Activated CD4-positive, alpha-beta T cell treated with anti-CD3 and anti-CD28 coated beads, Interleukin-2, Interleukin-4, amounts not matched to agents 100 ng/mL and 50 ng/mL, durations not matched to agents 16 hours and 8 hours (primary cell): ENCODE data around the gene TMEM164.

ENCODE experiments used
- DNase-seq: peaks from one replicate; pipeline ENCODE4 v3.0.0-alpha.2; 2020; ENCODE audit warnings: low spot score

TMEM164 gene

DNA sequence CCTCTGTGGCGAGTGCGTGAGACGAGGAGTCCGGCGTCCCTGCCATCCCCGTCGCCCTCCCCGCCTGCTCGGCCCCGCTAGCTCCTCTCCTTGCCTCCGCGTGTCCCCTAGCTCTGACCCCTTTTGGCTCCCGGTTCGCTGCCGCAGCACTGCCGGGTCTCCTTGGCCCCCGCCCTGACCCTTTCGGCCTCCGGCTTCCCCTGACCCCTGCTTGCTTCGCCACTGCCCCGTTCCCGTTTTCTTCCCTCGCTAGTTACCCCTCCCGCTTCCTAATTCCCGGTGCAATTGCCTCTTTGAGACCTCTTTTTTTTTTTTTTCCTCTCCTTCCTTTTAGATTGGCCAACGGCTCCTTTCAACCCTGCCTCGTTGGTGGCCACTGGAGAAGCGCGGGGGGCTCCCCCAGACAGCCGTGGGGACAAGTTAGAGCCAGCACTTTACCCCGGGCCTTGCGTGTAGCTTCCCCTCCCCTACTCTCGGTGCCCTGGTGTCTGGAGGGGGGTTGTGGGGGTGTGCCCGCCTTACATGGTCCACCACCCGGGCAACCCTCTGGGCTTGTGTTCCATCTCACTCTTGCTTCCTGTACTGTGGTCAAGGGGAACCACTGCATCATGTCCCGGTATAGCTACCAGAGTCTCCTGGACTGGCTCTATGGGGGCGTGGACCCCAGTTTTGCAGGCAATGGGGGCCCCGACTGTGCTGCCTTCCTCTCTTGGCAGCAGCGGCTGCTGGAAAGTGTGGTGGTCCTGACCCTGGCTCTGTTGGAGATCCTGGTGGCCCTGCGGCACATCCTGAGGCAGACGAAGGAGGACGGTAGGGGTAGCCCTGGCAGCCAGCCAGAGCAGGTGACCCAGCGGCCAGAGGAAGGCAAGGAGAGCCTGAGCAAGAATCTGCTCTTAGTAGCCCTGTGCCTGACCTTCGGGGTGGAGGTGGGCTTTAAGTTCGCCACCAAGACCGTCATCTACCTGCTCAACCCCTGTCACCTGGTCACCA, 548 bp downstream of the TMEM164 start:
- no peak for DNase-seq

GRCh38 chrX:110004215-110004614, 1.3 kb downstream of the TMEM164 start:
- DNase-seq: no peak

DNA sequence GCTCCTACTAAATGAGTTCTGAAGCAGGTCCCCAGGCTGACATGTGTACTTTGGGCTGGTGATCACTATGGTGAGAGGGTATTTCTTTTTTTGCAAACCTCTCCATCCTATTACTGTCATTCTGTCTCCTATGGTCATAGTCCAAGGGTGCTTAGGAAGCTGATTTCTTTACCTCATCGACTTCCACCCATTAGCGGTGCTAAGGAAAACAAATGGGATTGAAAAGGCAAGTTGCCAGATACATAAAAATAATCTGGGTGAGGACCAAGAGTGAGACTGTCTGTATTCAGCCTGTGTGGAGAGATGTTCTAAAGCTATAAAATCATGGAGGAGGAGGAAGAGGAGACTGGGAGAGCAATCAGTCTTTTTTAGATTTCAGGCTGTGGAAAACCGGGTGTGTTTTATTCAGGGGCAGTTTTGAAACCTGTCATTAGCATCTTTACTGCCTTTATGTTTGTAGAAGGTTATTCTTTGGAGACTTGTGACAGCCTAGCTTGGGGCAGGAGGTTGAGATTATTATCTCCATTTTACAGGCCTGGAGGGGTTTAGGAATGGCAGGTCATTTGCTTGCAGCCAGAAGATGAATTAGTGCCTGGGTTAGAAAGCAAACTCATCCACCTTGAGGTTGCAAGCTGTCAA, 1.9 kb downstream of the TMEM164 start:
- DNase-seq: no peak

GRCh38 chrX:110006161-110006560, 3.2 kb downstream of the TMEM164 start:
- no peak for DNase-seq

DNA sequence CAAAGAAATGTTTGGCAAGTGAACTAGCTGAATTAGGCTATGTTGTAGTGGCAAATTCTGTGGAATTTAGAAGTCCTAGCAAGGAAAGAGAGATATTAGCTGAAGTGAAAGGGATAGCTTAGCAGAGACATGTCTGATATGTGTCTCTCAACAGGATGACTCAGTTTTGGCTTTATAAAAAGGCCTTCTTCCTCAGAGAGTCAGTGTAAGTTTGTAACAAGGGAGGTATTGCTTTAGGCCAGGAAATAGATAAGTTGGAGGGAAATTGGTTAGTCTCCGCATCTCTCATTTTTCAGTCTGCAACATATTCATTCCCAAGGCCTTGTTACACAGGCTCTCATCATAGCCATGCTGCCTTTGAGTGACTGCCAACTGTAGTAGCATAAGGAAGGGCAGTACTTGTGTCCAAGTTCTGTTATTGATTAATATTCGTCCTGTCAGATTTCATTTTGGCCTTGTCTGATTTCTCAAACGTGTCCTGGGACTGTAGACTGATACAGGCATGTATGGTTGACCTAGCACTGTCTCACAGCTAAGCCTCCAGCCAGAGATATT, 4.0 kb downstream of the TMEM164 start:
- no peak for DNase-seq

DNA sequence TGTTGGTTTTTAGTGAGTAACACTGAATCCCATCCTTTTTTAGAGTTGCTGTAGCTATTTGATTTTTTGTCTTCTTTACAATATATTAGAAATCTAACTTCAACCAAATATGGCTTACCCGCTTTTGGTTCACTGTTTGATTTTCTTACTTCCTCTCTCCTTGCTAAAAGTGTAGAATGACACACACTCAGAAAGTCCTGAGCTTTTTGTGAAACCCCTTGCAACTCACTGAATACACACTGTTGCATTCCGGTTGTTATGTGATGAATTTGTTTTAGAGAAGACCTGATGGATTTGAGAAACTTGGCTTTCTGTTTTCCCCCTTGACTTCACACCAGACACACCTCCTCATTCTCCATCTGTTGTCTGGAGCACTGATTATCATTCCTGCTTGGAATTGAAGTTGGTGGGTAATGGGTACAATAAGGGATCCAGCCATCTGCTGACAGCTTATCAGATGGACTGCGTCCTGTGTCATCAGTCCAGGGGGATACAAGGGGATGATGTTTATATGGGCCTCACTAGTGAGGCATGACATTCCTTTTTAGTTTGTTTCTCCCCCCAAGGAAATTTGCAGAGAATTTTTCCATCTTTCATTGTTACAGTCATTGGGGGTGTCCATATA, 5.2 kb downstream of the TMEM164 start:
- DNase-seq: no peak

GRCh38 chrX:110012818-110013485, 10.0 kb downstream of the TMEM164 start:
- DNase-seq: no peak

- no peak for DNase-seq
Observed at GRCh38 chrX:110013968-110014367, 11.1 kb downstream of the TMEM164 start.

- no peak for DNase-seq
Observed at GRCh38 chrX:110015032-110015431, 12.1 kb downstream of the TMEM164 start.

DNA sequence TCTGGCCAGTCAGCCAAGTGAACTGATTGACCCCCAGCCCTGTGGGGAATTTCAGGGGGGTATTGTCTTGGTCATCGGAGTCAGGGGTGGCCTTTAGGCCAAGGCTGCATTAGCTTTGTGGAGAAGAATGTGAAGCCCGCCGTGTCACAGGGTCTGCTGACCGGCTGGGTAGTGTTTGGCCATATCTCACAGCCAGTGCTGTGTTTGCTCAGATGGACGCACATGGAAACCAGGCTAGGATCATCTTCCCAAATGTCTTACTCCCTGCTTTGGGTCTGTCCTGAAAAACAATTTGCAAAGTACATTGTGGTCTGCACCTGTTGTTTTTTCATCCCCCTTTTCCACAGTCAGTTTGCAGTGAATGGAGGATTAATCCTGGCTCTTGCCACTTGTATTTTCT, 13.0 kb downstream of the TMEM164 start:
- DNase-seq: no peak

DNA sequence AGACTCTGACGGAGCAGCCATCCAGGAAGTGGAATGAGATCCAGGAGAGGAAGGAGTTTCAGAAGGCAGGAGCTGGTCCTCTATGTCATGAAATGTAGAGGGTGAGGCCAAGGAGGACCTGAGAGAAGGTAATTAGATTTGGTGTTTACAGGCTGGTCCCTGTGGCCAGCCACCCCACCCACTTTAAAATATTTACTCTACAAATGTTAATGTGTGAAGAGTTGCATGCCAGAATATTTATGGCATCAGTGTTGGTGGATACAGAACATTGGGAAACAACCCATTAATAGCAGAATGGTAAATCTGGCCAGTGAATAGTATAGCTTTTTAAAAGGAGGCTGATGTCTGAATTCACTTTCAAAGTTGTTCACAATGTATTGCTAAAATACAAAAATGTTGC, 17.6 kb downstream of the TMEM164 start:
- DNase-seq: no peak

GRCh38 chrX:110021258-110022022, 18.5 kb downstream of the TMEM164 start:
- no peak for DNase-seq

GRCh38 chrX:110022599-110023448, 19.9 kb downstream of the TMEM164 start:
- DNase-seq: no peak

GRCh38 chrX:110025395-110025794, 22.5 kb downstream of the TMEM164 start:
- no peak for DNase-seq

DNA sequence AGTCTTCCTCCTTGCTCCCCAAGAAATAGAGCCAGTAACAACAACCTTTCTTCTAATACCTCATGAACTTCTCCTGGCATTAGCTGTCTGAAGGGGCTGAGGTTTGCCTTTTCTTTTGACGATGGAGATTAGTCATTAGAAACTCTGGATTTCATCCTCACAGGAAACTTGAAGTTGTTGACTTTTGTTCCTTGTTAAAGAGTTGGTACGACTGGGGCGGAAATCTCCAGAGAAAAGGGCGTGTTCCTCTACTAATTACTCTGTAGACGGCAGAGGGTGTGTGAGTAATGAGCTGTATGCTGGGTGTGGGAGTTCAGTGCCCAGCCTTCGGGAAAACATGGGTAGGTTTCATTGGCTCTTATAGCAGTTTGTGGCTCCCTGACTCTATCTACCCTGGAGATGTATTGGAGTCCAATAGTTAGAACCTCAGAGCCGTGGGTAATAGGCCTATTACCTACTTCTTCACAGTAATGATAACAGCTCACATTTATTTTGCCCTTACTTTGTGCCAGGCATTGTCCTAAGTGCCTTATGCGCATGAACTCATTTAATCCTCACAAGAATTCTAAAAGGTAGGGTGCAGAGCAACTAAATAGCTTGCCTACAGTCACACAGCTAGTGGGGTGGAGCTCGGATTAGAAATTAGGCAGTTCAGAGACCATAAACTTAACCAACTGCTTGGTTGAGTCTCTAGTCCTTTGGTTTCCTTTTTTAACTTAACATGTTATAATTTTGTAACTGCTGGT, 23.4 kb downstream of the TMEM164 start:
- DNase-seq: no peak

- no peak for DNase-seq
Observed at GRCh38 chrX:110032534-110033147, 29.7 kb downstream of the TMEM164 start.

DNA sequence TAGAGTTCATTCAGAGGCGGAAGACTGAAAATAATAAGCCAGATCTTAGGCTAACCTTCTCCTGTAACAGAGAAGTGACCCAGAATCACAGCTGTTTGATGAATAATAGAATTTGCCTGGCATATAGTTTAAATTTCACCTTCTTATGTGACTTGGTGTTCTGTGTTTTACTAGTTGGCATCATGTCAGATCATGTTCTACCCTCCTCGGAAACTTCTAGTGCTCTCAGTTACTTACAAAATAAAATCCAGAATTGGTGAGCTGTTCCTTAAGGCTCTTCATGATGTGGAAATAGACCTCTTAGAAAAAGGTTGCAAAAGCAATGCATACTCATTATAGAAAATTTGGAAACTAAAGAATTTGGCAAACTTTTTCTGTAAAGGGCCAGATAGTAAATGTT, 31.1 kb downstream of the TMEM164 start:
- DNase-seq: no peak

- no peak for DNase-seq
Observed at GRCh38 chrX:110036162-110037033, 33.5 kb downstream of the TMEM164 start.
